HepG2 (cell line): ENCODE data around the gene ERP44. TPM values are rescaled to one million over a fixed set of nuclear protein-coding genes. Genes with fewer than 3 reads are reported as not detected.

Experiments
- ATAC-seq: fragments of 200-7000 bp; cut with Tn5 transposase; 3 replicates; pipeline ENCODE4 v1.9.1; 2020; ENCODE audit warnings: mild to moderate bottlenecking, moderate library complexity
- BruUV-seq: library from RNA; stranded (reverse); fragments of 400-500 nt; replicated peaks from 2 replicates; lab custom pipeline; 2021; lab: Mats Ljungman, UMichigan
- CTCF ChIA-PET: fragments of 300-600 bp; formaldehyde crosslinking; extraction: SDS; loops from one replicate; lab custom pipeline; 2021; ENCODE audit warnings: low total read pairs, inconsistent platforms, low intra/inter-chr PET ratio; lab: Yijun Ruan, JAX
- POLR2A ChIA-PET: fragments of 350-600 bp; sonication (Branson Sonifier 250); formaldehyde crosslinking; loops from one replicate; lab custom pipeline; 2020; ENCODE audit warnings: antibody characterized with exemption, inconsistent platforms; lab: Yijun Ruan, JAX
- DNase-seq: peaks from one replicate; pipeline ENCODE4 v3.0.0-alpha.2; 2015; ENCODE audit warnings: low spot score
- FAIRE-seq: peaks from 3 replicates; lab custom pipeline; 2011; peaks lifted over from hg19 to GRCh38; lab: Jason Lieb, UNC
- H2AFZ ChIP-seq: one replicate; pipeline ENCODE4 v1.6.1; 2011; ENCODE audit warnings: low read length, inconsistent platforms
- H3K27ac ChIP-seq: fragments of 300-600 bp; 3 replicates; pipeline ENCODE4 v1.8.0; 2011; ENCODE audit warnings: mixed run types, mild to moderate bottlenecking, mixed read lengths, low read length, inconsistent platforms; ENCODE audit not compliant: insufficient read depth; ENCODE audit errors: extremely low read length
- H3K27me3 ChIP-seq, 2 experiments: fragments of 200-600 bp in 1 of 2; 2 replicates in 1 of 2; 3 replicates in 1 of 2; pipeline versions ENCODE4 v1.6.0 to v1.8.0; 2011; ENCODE audit warnings: low read length in 2 of 2, mild to moderate bottlenecking in 2 of 2, moderate library complexity in 2 of 2, inconsistent platforms in 1 of 2; ENCODE audit not compliant: insufficient read depth in 2 of 2, control insufficient read depth in 1 of 2
- H3K36me3 ChIP-seq, 2 experiments: fragments of 200-600 bp in 1 of 2; replicated peaks in 1 of 2; 2 replicates in 1 of 2; 3 replicates in 1 of 2; pipeline versions ENCODE4 v1.5.1 to v1.8.0; 2011; ENCODE audit warnings: low read length in 2 of 2, inconsistent platforms in 1 of 2; ENCODE audit not compliant: insufficient read depth in 2 of 2, control insufficient read depth in 1 of 2
- H3K4me1 ChIP-seq: 2 replicates; pipeline ENCODE4 v1.5.1; 2012; ENCODE audit warnings: low read length, inconsistent platforms; ENCODE audit not compliant: insufficient read depth
- H3K4me2 ChIP-seq: 2 replicates; pipeline ENCODE4 v1.6.0; 2011; ENCODE audit warnings: low read depth, low read length, inconsistent platforms
- H3K4me3 ChIP-seq, 3 experiments: fragments of 200-600 bp in 1 of 3; sonication (generic), shearing (Covaris generic) in 1 of 3; replicated peaks in 1 of 3; 2 replicates each; pipeline ENCODE4 v1.5.1; 2011 to 2016; ENCODE audit warnings: low read length in 3 of 3, inconsistent platforms in 2 of 3, low read depth in 2 of 3, mild to moderate bottlenecking in 2 of 3, control low read depth in 1 of 3, mixed read lengths in 1 of 3; ENCODE audit not compliant: insufficient read depth in 1 of 3
- H3K79me2 ChIP-seq: one replicate; pipeline ENCODE4 v1.6.1; 2011; ENCODE audit warnings: low read length, inconsistent platforms; ENCODE audit not compliant: insufficient read depth
- H3K9ac ChIP-seq: 2 replicates; pipeline ENCODE4 v1.6.0; 2011; ENCODE audit warnings: mild to moderate bottlenecking, low read depth, low read length, inconsistent platforms; ENCODE audit not compliant: insufficient read depth
- H3K9me3 ChIP-seq: 2 replicates; pipeline ENCODE4 v1.5.1; 2012; ENCODE audit warnings: mild to moderate bottlenecking, low read length
- H4K20me1 ChIP-seq: 2 replicates; pipeline ENCODE4 v1.6.0; 2011; ENCODE audit warnings: inconsistent platforms, mild to moderate bottlenecking, low read length, moderate library complexity; ENCODE audit not compliant: insufficient read depth
- HNRNPH1 ChIP-seq: fragments of 200-400 bp; formaldehyde crosslinking; optimal IDR thresholded peaks from 2 replicates; pipeline ENCODE3; 2017; ENCODE audit warnings: mild to moderate bottlenecking, low read depth, low read length
- KDM4B ChIP-seq: sonication (generic); formaldehyde crosslinking; IDR thresholded peaks from 2 replicates; pipeline ENCODE4 v1.4.0; 2020; ENCODE audit warnings: missing genetic modification reagents
- MAFF ChIP-seq: IDR thresholded peaks from 2 replicates; pipeline ENCODE4 v1.6.1; 2011; ENCODE audit warnings: low read depth, low read length, improper control_type of control experiment
- MAFK ChIP-seq, 2 experiments: IDR thresholded peaks in 1 of 2; conservative IDR thresholded peaks in 1 of 2; 2 replicates each; pipeline ENCODE4 v1.6.1; 2011; ENCODE audit warnings: improper control_type of control experiment in 2 of 2, low read length in 2 of 2
- MLX ChIP-seq: IDR thresholded peaks from 2 replicates; pipeline ENCODE4 v1.6.1; 2016
- PPARG ChIP-seq: conservative IDR thresholded peaks from 2 replicates; pipeline ENCODE4 v1.6.1; 2016; ENCODE audit warnings: missing biosample characterization, missing genetic modification reagents
- REL ChIP-seq: sonication (generic); formaldehyde crosslinking; conservative IDR thresholded peaks from 2 replicates; pipeline ENCODE4 v1.8.0; 2022; ENCODE audit warnings: mild to moderate bottlenecking, missing genetic modification reagents, moderate library complexity
- RELA ChIP-seq: sonication (generic); formaldehyde crosslinking; IDR thresholded peaks from 2 replicates; pipeline ENCODE4 v1.4.0; 2020; ENCODE audit warnings: missing genetic modification reagents
- RXRA ChIP-seq: sonication (generic); formaldehyde crosslinking; IDR thresholded peaks from 2 replicates; pipeline ENCODE4 v1.5.1; 2020; ENCODE audit warnings: missing genetic modification reagents
- TCF7L2 ChIP-seq: IDR thresholded peaks from 2 replicates; pipeline ENCODE4 v1.6.1; 2011; ENCODE audit warnings: mild to moderate bottlenecking, low read depth, low read length, moderate library complexity
- ZBTB10 ChIP-seq: sonication (generic); formaldehyde crosslinking; IDR thresholded peaks from 2 replicates; pipeline ENCODE4 v1.4.0; 2020; ENCODE audit warnings: missing genetic modification reagents, borderline replicate concordance
- ZBTB38 ChIP-seq: sonication (generic); formaldehyde crosslinking; IDR thresholded peaks from 2 replicates; pipeline ENCODE4 v1.5.1; 2020; ENCODE audit warnings: mild to moderate bottlenecking, missing genetic modification reagents
- ZNF121 ChIP-seq: sonication (generic); formaldehyde crosslinking; IDR thresholded peaks from 2 replicates; pipeline ENCODE4 v1.5.0; 2020; ENCODE audit warnings: mild to moderate bottlenecking, missing genetic modification reagents
- ZNF138 ChIP-seq: sonication (generic); formaldehyde crosslinking; IDR thresholded peaks from 2 replicates; pipeline ENCODE4 v1.5.0; 2020; ENCODE audit warnings: mild to moderate bottlenecking, low read depth, missing genetic modification reagents
- ZNF274 ChIP-seq: sonication (generic); formaldehyde crosslinking; IDR thresholded peaks from 2 replicates; pipeline ENCODE4 v1.5.1; 2020; ENCODE audit warnings: mild to moderate bottlenecking, missing genetic modification reagents
- ZNF605 ChIP-seq: sonication (generic); formaldehyde crosslinking; IDR thresholded peaks from 2 replicates; pipeline ENCODE4 v1.8.0; 2022; ENCODE audit warnings: mild to moderate bottlenecking, missing genetic modification reagents
- ZNF782 ChIP-seq: sonication (generic); formaldehyde crosslinking; IDR thresholded peaks from 2 replicates; pipeline ENCODE4 v1.4.0; 2020; ENCODE audit warnings: missing genetic modification reagents, mild to moderate bottlenecking, borderline replicate concordance
- ZNF879 ChIP-seq: sonication (generic); formaldehyde crosslinking; IDR thresholded peaks from 2 replicates; pipeline ENCODE4 v1.8.1; 2023; ENCODE audit warnings: missing genetic modification reagents
- ZSCAN21 ChIP-seq: sonication (generic); formaldehyde crosslinking; IDR thresholded peaks from 2 replicates; pipeline ENCODE4 v1.8.0; 2022; ENCODE audit warnings: mild to moderate bottlenecking, missing genetic modification reagents, moderate library complexity, borderline replicate concordance
- WGBS: methylation state at CpG from one replicate; pipeline ENCODE4 v1.1.6; 2017; ENCODE audit warnings: low lambda C conversion rate; 5-methylcytosine and 5-hydroxymethylcytosine counted together
- in situ Hi-C: cut with HindIII; loops from 2 replicates; pipeline ENCODE4 v1.10.0; 2017; ENCODE audit warnings: low pct_unique_long_range_greater_than_20kb; ENCODE audit not compliant: extremely low pct_ligation_motif_present
- intact Hi-C: fragments of 100-400 bp; cut with micrococcal nuclease; formaldehyde crosslinking; loops from one replicate; pipeline ENCODE4 v1.10.0; 2022; ENCODE audit not compliant: unreplicated experiment
- polyA plus RNA-seq, 8 experiments: library from polyadenylated mRNA; depleted of rRNA in 3 of 8; stranded (reverse) in 7 of 8; unstranded in 1 of 8; fragments of >200 nt; fragmentation: Illumina TruSeq in 4 of 8; extraction: Trizol in 4 of 8; gene quantifications; 2 replicates each; pipeline versions ENCODE4 v1.2.1 to v1.2.3, GENCODE V29; 2011 to 2016; ENCODE audit warnings: low read depth in 4 of 8, missing spikeins in 1 of 8, mixed read lengths in 1 of 8; ENCODE audit not compliant: insufficient read depth in 1 of 8
- total RNA-seq, 5 experiments: library from RNA; depleted of rRNA; stranded (reverse); fragments of >200 nt; fragmentation: Illumina TruSeq; extraction: Trizol; gene quantifications; 2 replicates each; pipeline ENCODE4 v1.2.3, GENCODE V29; 2016; ENCODE audit warnings: low read depth in 1 of 5

ERP44 gene
- total and polyA plus RNA-seq, 2 of the 13 experiments (the other 11 are each of a cell fraction or from before 2014, with no cell fraction given) = 8.9 to 13.8 TPM

- ChIA-PET CTCF (no interaction called here), POLR2A (no interaction called here)
- Histone ChIP-seq H3K27me3 (no peaks in the 10 kb centered on the region), H3K9ac (no peak overlapping the region), H2AFZ (no peak overlapping the region), H4K20me1 (no peaks in the 10 kb centered on the region), H3K36me3 (peaks cover 3 to 25% of the 10 kb centered on the region in 2 experiments; a peak in 3 of 5 replicates), H3K79me2 (no peaks in the 10 kb centered on the region), H3K9me3 (no peaks in the 10 kb centered on the region), H3K4me1 (no peaks in the 10 kb centered on the region), H3K27ac (no peak overlapping the region), H3K4me2 (no peak overlapping the region), H3K4me3 (no peak overlapping the region)
- intact Hi-C loops = no loop called here
- FAIRE-seq (no peak), ATAC-seq (no peak), DNase-seq (no peak)
- TF ChIP-seq RXRA (CRISPR knock-in tag) (no peak), REL (no peak), KDM4B (no peak), ZNF782 (CRISPR knock-in tag) (no peak), MAFK (conservative IDR thresholded peaks at IDR 0.05 in 1 of 2, IDR thresholded peaks at IDR 0.05 in 1 of 2; ENCODE audit: low read length in 2 of 2) (peak; percentile 64 to 78), MAFF (peak; percentile 64)
- in situ Hi-C loops = loop anchor here (10.0 to 25.0 kb wide), 3 partner anchors 215 to 832 kb away; no protein-coding TSS in a partner anchor
- 88% methylated on average over 1 of the region's 1 CpG for WGBS
- BruUV-seq = no TSS peak
Observed at GRCh38 chr9:100019541-100019940, 79.3 kb downstream of the ERP44 start.

GRCh38 chr9:100014846-100015245 lies 84.0 kb downstream of the ERP44 start:
- in situ Hi-C loops = loop anchor here (10.0 to 25.0 kb wide), 3 partner anchors 210 to 828 kb away; no protein-coding TSS in a partner anchor
- no peak for TF ChIP-seq HNRNPH1
- no peak for TF ChIP-seq ZBTB10
- no peak for TF ChIP-seq ZNF121 (CRISPR knock-in tag)
- TF ChIP-seq MLX (CRISPR knock-in tag) = no peak
- TF ChIP-seq ZNF138 = no peak
- no peak for TF ChIP-seq ZSCAN21 (CRISPR knock-in tag)
- no peak for TF ChIP-seq ZNF274
- no peak for TF ChIP-seq TCF7L2
- TF ChIP-seq ZNF879 (CRISPR knock-in tag) = no peak
- no peak for TF ChIP-seq ZNF605 (CRISPR knock-in tag)
- no peak for TF ChIP-seq ZBTB38
- no peak for TF ChIP-seq RELA (CRISPR knock-in tag)
- no peak for TF ChIP-seq PPARG (CRISPR knock-in tag)

More at GRCh38 chr9:100014846-100015245, 84.0 kb downstream of the ERP44 start:
- Histone ChIP-seq H3K4me1 (no peaks in the 10 kb centered on the region), H4K20me1 (no peaks in the 10 kb centered on the region), H3K4me2 (no peak overlapping the region), H2AFZ (no peak overlapping the region), H3K9me3 (no peaks in the 10 kb centered on the region), H3K9ac (no peak overlapping the region), H3K4me3 (no peak overlapping the region), H3K27ac (no peak overlapping the region), H3K36me3 (peaks cover 0 to 20% of the 10 kb centered on the region in 2 experiments; a peak in 3 of 5 replicates), H3K79me2 (no peaks in the 10 kb centered on the region), H3K27me3 (no peaks in the 10 kb centered on the region)
- ATAC-seq (no peak), DNase-seq (no peak), FAIRE-seq (no peak)
- BruUV-seq = no TSS peak
- ChIA-PET CTCF (no interaction called here), POLR2A (no interaction called here)
- intact Hi-C loops = loop anchor here (5.0 kb wide), 1 partner anchor 108 kb away; the partner anchor contains the start of gene STX17
